ENCODE results near the gene KIF4A.

- TF ChIP-seq CTCF (IDR thresholded peaks at IDR 0.05; ENCODE audit: low read length) (no peak), EZH2 (optimal IDR thresholded peaks at IDR 0.05; ENCODE audit: low read depth, low read length) (no peak), EZH2phosphoT487 (IDR thresholded peaks at IDR 0.05; ENCODE audit: low read length) (no peak)
Measured at GRCh38 chrX:70423936-70424675, 134.2 kb downstream of the KIF4A start.

All from MM.1S (cell line).